ENCODE data around the gene FOXO3.

FOXO3 gene

GRCh38 chr6:108684771-108685329, 124.1 kb downstream of the FOXO3 start:
- Histone ChIP-seq H3K9ac (no peak overlapping the region), H3K27me3 (no peaks in the 10 kb centered on the region), H3K9me3 (replicated peaks in 1 of 11) (no peaks in the 10 kb centered on the region), H3K27ac (no peak overlapping the region), H3K36me3 (peaks cover 16 to 89% (median 42%) of the 10 kb centered on the region in 11 experiments; a peak in 21 of 22 replicates), H3K4me2 (no peak overlapping the region), H3K4me3 (no peak overlapping the region), H3K4me1 (peaks cover 0 to 29% (median 11%) of the 10 kb centered on the region in 10 experiments; a peak in 13 of 20 replicates), H4K20me1 (peaks cover 0 to 91% (median under 1%) of the 10 kb centered on the region in 11 experiments; a peak in 9 of 22 replicates)
- TF ChIP-seq Cebpa-rat (IDR thresholded peaks at IDR 0.05) = no peak

DNA sequence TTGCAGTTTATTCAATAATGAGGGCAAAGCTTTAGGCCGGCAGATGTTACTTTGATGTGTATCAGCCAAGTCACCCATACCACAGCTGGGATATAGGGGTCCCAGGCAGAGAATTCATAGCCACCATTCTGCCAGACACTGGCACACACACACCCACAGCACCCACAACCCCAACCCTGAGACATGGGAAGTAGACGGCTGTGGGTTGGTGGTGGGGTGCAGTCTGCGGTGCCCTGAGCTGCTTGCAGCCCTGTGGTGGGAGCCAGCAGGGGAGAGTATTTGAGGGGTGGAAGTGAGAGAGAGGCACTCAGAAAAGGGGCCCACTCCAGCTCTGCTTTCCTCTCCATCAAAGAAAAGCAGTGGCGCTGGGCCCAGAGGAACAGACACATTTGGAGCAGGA, 125.3 kb downstream of the FOXO3 start:
- H4K20me1 ChIP-seq = peaks cover 0 to 88% (median 0%) of the 10 kb centered on the region in 11 experiments; a peak in 6 of 22 replicates
- H3K27ac ChIP-seq = no peak overlapping the region
- H3K4me1 ChIP-seq = peaks cover 3 to 38% (median 14%) of the 10 kb centered on the region in 10 experiments; a peak in 15 of 20 replicates
- H3K4me3 ChIP-seq = no peak overlapping the region
- H3K4me2 ChIP-seq = no peak overlapping the region
- peaks cover 9 to 87% (median 33%) of the 10 kb centered on the region in 11 experiments; a peak in 21 of 22 replicates for H3K36me3 ChIP-seq
- no peaks in the 10 kb centered on the region for H3K27me3 ChIP-seq
- H3K9me3 ChIP-seq (replicated peaks in 1 of 11) = no peaks in the 10 kb centered on the region
- no peak for TF ChIP-seq Cebpa-rat (IDR thresholded peaks at IDR 0.05)
- H3K9ac ChIP-seq = no peak overlapping the region

DNA sequence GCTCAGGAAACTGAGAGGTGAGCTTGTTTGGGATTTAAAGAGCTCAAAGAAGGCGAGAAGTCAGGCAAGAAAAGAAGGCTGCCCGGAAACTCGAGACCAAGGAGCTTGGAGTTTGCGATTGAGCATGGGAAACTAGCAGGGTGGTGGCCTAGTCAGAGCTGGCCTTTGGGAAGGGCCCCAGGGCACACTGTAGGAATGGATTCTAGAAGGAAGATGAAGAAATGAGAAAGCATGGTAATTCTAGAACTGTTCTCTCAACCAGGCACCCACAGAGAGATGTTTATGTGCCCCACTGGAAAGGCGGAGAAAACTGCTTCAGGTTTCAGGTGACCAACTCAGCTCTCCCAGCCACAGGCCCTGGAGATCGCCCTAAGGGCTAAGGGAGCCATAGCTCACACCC, 126.2 kb downstream of the FOXO3 start:
- H3K4me2 ChIP-seq = no peak overlapping the region
- H3K27me3 ChIP-seq = no peaks in the 10 kb centered on the region
- no peak overlapping the region for H3K4me3 ChIP-seq
- peaks cover 6 to 38% (median 14%) of the 10 kb centered on the region in 10 experiments; a peak in 15 of 20 replicates for H3K4me1 ChIP-seq
- H3K27ac ChIP-seq = no peak overlapping the region
- H3K9me3 ChIP-seq (replicated peaks in 1 of 11) = no peaks in the 10 kb centered on the region
- H3K9ac ChIP-seq = no peak overlapping the region
- no peak for TF ChIP-seq Cebpa-rat (IDR thresholded peaks at IDR 0.05)
- H4K20me1 ChIP-seq = peaks cover 0 to 82% (median 0%) of the 10 kb centered on the region in 11 experiments; a peak in 6 of 22 replicates
- peaks cover 9 to 82% (median 31%) of the 10 kb centered on the region in 11 experiments; a peak in 21 of 22 replicates for H3K36me3 ChIP-seq

DNA sequence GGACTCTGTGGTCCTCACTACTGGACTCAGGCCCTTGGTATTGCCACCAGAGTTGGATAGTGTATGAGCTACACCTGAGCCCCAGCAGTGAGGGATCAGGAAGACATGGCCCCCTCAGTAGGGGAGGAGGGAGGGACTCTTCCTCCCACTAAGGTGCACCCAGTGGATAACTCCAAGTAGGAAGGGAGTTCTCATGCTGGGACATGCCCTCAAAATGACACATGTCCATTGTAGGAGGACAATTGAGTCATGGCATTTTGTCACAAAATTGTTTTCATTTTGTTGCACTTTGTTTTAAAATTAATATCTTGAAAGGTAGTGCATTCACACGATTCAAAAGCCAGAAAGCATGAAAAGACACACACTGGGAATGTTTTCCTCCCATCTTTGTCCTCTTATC, 127.2 kb downstream of the FOXO3 start:
- TF ChIP-seq Cebpa-rat (IDR thresholded peaks at IDR 0.05) = no peak
- no peak overlapping the region for H3K4me2 ChIP-seq

GRCh38 chr6:108689272-108690161, 128.8 kb downstream of the FOXO3 start:
- no peak overlapping the region for H3K27ac ChIP-seq
- no peak overlapping the region for H3K9ac ChIP-seq
- no peaks in the 10 kb centered on the region for H3K27me3 ChIP-seq
- no peaks in the 10 kb centered on the region for H3K9me3 ChIP-seq (replicated peaks in 1 of 11)
- H3K4me1 ChIP-seq = peaks cover 6 to 38% (median 14%) of the 10 kb centered on the region in 10 experiments; a peak in 15 of 20 replicates
- TF ChIP-seq Cebpa-rat (IDR thresholded peaks at IDR 0.05) = peak in 1 of 11 experiments; percentile 11; a peak in 2 of 22 replicates
- H3K4me2 ChIP-seq = peak overlapping the region in 7 of 11 experiments; percentile 8 to 70 (median 44); a peak in 13 of 22 replicates
- peaks cover 0 to 59% (median 0%) of the 10 kb centered on the region in 11 experiments; a peak in 5 of 22 replicates for H4K20me1 ChIP-seq
- H3K36me3 ChIP-seq = peaks cover 0 to 68% (median 23%) of the 10 kb centered on the region in 11 experiments; a peak in 18 of 22 replicates
- no peak overlapping the region for H3K4me3 ChIP-seq

More for the DNA sequence above, 127.2 kb downstream of the FOXO3 start:
- H3K27me3 ChIP-seq = no peaks in the 10 kb centered on the region
- no peak overlapping the region for H3K27ac ChIP-seq
- H4K20me1 ChIP-seq = peaks cover 0 to 71% (median 0%) of the 10 kb centered on the region in 11 experiments; a peak in 5 of 22 replicates
- H3K9ac ChIP-seq = no peak overlapping the region
- peaks cover 0 to 72% (median 23%) of the 10 kb centered on the region in 11 experiments; a peak in 19 of 22 replicates for H3K36me3 ChIP-seq
- H3K9me3 ChIP-seq (replicated peaks in 1 of 11) = no peaks in the 10 kb centered on the region
- H3K4me3 ChIP-seq = no peak overlapping the region
- H3K4me1 ChIP-seq = peaks cover 6 to 38% (median 14%) of the 10 kb centered on the region in 10 experiments; a peak in 15 of 20 replicates

- H3K4me1 ChIP-seq = peaks cover 6 to 38% (median 14%) of the 10 kb centered on the region in 10 experiments; a peak in 15 of 20 replicates
- peaks cover 0 to 67% (median 15%) of the 10 kb centered on the region in 11 experiments; a peak in 16 of 22 replicates for H3K36me3 ChIP-seq
- no peak for TF ChIP-seq Cebpa-rat (IDR thresholded peaks at IDR 0.05)
- no peak overlapping the region for H3K9ac ChIP-seq
- H3K4me3 ChIP-seq = no peak overlapping the region
- H3K9me3 ChIP-seq (replicated peaks in 1 of 11) = no peaks in the 10 kb centered on the region
- H3K27ac ChIP-seq = no peak overlapping the region
- H4K20me1 ChIP-seq = peaks cover 0 to 49% (median 0%) of the 10 kb centered on the region in 11 experiments; a peak in 5 of 22 replicates
- no peaks in the 10 kb centered on the region for H3K27me3 ChIP-seq
- peak overlapping the region in 4 of 11 experiments; percentile 2 to 44 (median 5); a peak in 1 of 22 replicates for H3K4me2 ChIP-seq
Measured at GRCh38 chr6:108690326-108691049, 129.8 kb downstream of the FOXO3 start.

GRCh38 chr6:108693430-108694154, 132.9 kb downstream of the FOXO3 start:
- Histone ChIP-seq H3K4me1 (peaks cover 6 to 23% (median 12%) of the 10 kb centered on the region in 10 experiments; a peak in 15 of 20 replicates), H3K4me3 (no peak overlapping the region), H4K20me1 (peaks cover 0 to 19% (median 0%) of the 10 kb centered on the region in 11 experiments; a peak in 4 of 22 replicates), H3K9me3 (replicated peaks in 1 of 11) (no peaks in the 10 kb centered on the region), H3K27ac (no peak overlapping the region), H3K36me3 (peaks cover 0 to 43% (median 0%) of the 10 kb centered on the region in 11 experiments; a peak in 4 of 22 replicates), H3K9ac (no peak overlapping the region), H3K27me3 (no peaks in the 10 kb centered on the region), H3K4me2 (no peak overlapping the region)
- no peak for TF ChIP-seq Cebpa-rat (IDR thresholded peaks at IDR 0.05)

DNA sequence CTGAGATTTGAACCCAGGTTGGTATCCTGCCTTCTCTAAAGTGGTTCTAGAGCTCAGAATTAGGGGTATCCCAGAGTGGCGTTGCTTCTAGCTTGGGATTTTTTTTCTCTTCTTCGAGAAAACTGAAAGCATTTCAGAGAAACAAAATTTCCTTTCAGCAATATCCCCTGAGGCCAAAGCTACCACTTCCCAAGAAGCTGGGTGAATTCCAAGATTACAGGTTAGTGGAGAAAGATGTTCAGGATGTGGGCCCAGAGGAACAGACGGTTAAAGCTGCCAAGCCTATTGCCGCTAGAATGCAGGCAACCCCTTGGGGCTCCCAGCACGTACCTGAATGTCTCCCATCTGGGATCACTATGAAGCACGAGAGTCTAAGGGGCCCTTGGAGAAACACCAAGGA, 134.1 kb downstream of the FOXO3 start:
- no peaks in the 10 kb centered on the region for H3K27me3 ChIP-seq
- H3K36me3 ChIP-seq = peaks cover 0 to 31% (median 0%) of the 10 kb centered on the region in 11 experiments; a peak in 4 of 22 replicates
- H3K9me3 ChIP-seq (replicated peaks in 1 of 11) = peaks cover 0 to 1% (median 0%) of the 10 kb centered on the region in 11 experiments; a peak in 1 of 22 replicates
- H3K4me2 ChIP-seq = no peak overlapping the region
- H3K27ac ChIP-seq = no peak overlapping the region
- peaks cover 0 to 9% (median 0%) of the 10 kb centered on the region in 11 experiments; a peak in 3 of 22 replicates for H4K20me1 ChIP-seq
- no peak overlapping the region for H3K4me3 ChIP-seq
- H3K9ac ChIP-seq = no peak overlapping the region
- no peak for TF ChIP-seq Cebpa-rat (IDR thresholded peaks at IDR 0.05)
- H3K4me1 ChIP-seq = peaks cover 0 to 15% (median 6%) of the 10 kb centered on the region in 10 experiments; a peak in 13 of 20 replicates

Measured in BLaER1 treated with 17β-estradiol and CSF1 and Interleukin-3, amounts not matched to agents 10 nM and 100 nM (cell line).